GM18520 (cell line): Measurements from ENCODE around the gene SRP19.
A peak's percentile ranks its signal among the peaks of the same experiment; 100 is the strongest.
"Not testable (repeated sequence)": the region's sequence is repeated elsewhere in the genome, so short reads cannot be mapped to it uniquely, and the experiment has no call there.

Experiments used
- ATAC-seq: cut with Tn5 transposase; IDR thresholded peaks from one replicate; pipeline ENCODE4 v1.9.1; 2021; ENCODE audit not compliant: unreplicated experiment

Gene SRP19

GRCh38 chr5:112860929-112861637 lies at the start of gene SRP19:
Gene SRP19, plus strand, starts transcription at chr5:112861287. Its CDS starts 90 bp downstream, at chr5:112861377.
- peak; percentile 92 for ATAC-seq

GRCh38 chr5:112812549-112812948 lies 48.5 kb upstream of the SRP19 start:
- ATAC-seq: no peak

DNA sequence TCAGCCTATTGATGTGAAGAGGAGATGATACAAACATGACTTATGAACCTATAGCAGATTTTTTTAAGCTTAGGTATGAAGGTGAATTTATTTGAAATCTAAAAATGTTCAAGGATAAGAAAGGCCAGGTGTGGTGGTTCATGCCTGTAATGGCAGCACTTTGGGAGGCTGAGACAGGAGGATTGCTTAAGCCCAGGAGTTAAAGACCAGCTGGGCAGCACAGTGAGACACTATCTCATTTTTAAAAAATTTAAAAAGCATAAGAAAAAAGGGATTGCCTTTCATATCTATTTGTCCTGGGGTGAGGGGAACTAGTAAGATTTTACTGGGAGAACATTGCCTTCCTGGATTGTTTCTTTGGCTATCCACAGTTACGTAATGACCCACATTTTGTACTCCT lies 40.8 kb upstream of the SRP19 start:
- no peak for ATAC-seq

GRCh38 chr5:112822456-112822855 lies 38.6 kb upstream of the SRP19 start:
- no peak for ATAC-seq

GRCh38 chr5:112823181-112823580 lies 37.9 kb upstream of the SRP19 start:
- no peak for ATAC-seq

DNA sequence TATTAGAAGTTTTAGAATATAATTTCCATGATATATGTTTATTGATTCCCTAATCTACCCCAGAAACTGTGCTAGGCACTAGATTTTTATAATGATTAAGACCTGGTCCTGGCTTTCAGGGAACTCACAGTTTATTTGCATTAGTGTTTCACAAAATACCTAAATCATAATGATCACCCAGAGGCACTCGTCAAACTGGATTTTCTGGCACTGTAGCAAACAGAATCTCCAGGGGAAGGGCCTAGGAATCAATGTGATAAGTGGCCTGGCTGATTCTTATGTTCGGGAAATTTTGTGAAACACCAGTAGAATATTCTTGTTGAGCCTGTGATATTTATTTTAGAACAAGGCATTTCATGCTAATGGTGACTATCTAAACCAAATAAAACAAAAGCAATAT lies 37.4 kb upstream of the SRP19 start:
- ATAC-seq: no peak

GRCh38 chr5:112824197-112824596 lies 36.9 kb upstream of the SRP19 start:
- no peak for ATAC-seq

DNA sequence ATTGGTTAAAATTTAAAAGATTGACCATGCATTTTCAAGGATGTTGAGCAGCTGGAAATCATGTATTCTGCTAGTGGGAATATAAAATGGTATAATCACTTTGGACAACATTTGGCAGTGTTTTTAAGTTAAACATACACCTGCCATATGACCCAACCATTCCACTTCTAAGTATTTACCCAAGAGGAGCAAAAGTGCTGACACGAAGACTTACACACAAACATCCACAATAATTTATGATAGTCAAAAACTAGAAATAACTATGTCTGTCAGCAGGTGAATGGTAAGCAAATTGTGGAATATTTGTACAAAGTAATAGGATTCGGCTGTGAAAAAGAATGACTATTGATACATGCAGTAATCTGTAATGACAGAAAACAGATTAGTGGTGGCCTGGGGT lies 30.7 kb upstream of the SRP19 start:
- ATAC-seq: no peak

GRCh38 chr5:112833971-112834370 lies 27.1 kb upstream of the SRP19 start:
- ATAC-seq: no peak

DNA sequence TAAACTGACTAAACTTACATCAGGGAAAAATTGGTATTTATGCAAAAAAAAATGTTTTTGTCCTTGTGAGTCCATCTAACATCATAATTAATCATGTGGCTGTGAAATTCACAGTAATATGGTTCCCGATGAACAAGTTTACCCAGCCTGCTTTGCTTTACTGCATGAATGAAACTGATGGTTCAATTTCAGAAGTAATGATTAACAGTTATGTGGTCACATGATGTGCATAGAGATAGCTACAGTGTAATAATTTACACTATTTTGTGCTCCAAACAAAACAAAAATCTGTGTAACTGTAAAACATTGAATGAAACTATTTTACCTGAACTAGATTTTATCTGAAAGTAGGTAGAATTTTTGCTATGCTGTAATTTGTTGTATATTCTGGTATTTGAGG lies 16.6 kb upstream of the SRP19 start:
- no peak for ATAC-seq

- no peak for ATAC-seq
These were observed 14.5 kb upstream of the SRP19 start for GRCh38 chr5:112846556-112846955.

GRCh38 chr5:112847306-112847705 lies 13.8 kb upstream of the SRP19 start:
- no peak for ATAC-seq

- peak; percentile 98 for ATAC-seq
These were observed 12.8 kb upstream of the SRP19 start for GRCh38 chr5:112848116-112848811.

DNA sequence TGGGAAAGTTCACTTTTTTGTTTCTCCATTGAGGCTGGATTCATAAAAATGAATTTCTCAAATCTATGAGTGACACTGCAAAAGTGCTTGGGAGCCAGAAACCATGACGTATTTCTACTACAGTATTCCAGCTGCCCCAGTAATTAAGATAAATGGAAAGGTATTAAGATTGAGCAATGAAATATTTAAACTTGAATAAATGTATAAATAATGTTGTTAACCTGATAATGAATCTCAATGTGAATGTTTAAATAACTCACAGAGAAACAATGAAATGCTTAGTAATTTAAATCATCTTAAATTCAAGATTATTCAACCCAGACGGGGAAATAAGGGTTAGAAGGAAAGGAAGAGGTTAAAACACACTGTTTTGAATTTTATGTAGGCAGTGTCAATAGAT lies 11.2 kb upstream of the SRP19 start:
- no peak for ATAC-seq

DNA sequence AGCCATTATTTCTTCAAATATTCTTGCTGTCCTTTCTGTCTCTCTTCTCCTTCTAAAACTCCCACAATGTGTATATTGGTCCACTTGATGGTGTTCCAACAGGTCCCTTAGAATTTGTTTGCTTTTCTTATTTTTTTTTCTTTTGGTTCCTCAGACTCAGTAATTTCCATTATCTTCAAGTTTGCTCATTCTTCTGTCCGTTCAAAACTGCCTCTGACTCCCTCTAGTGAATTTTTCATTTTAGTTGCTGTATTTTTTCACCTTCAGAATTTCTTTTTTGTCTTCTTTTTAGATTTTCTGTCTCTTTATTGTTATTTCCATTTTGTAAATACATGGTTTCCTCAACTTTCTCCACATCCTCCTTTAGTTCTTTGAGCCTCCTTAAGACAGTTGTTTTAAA lies 6.4 kb upstream of the SRP19 start:
- ATAC-seq: no peak

DNA sequence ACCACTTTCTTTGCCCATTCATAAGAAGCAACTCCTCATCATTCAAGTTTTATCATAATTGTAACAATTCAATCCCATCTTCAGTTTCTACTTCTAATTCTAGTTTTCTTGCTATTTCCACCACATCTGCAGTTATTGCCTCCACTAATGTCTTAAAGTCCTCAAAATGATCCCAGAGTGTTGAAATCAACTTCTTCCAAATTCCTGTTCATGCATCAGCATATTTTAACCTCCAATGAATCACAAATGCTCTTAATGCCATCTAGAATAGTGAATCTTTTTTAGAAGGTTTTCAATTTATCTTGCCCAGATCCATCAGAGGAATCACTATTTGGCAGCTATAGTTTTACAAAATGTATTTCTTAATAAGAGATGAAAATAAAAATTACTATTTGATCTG lies 3.2 kb upstream of the SRP19 start:
- ATAC-seq: no peak

- not testable (repeated sequence) for ATAC-seq
These were observed 537 bp upstream of the SRP19 start for GRCh38 chr5:112860571-112860928.

GRCh38 chr5:112861638-112861985 lies 525 bp downstream of the SRP19 start:
- no peak for ATAC-seq

DNA sequence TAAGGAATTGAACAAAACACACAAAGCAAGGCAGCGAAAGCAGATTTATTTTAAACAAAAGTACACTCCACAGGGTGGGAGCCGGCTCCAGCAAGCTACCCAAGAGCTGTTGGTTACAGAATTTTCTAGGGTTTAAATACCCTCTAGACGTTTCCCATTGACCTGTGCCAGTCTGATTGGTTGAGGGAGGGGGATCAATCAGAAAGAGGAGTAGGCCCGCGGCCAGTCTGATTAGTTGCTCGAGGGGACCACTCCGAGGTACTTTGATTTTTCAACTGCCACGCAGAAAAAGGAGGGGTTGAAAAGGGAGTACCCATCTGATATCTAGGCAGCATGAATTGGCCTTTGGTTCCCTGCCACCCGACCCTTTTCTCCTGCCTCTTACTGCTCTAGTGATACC lies 998 bp downstream of the SRP19 start:
- ATAC-seq: no peak

GRCh38 chr5:112863549-112863948 lies 2.5 kb downstream of the SRP19 start:
- no peak for ATAC-seq

GRCh38 chr5:112865128-112865527 lies 4.0 kb downstream of the SRP19 start:
- ATAC-seq: no peak

DNA sequence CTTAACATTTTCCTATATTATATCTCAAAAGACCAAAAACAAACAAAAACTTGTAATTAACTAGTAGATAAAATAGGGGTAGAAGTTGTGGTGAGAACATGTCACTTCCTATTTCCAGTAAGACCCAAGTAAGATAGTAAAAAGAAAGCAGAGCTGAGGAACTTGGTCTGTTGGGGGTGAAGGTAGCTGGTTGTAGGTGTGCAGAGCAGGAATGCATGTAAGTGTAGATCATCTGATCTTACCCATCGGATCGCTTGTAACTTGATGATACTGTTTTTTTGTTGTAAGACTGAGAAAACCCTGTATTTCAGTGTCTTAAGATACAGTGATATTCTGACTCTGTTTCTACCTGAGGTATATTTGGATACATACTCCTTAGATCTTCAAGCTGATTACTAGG lies 5.7 kb downstream of the SRP19 start:
- ATAC-seq: no peak

- ATAC-seq: no peak
These were observed 6.3 kb downstream of the SRP19 start for GRCh38 chr5:112867411-112867810.
